ENCODE measurements around the gene SAPCD2. TPM values are rescaled to one million over a fixed set of nuclear protein-coding genes. Genes with fewer than 3 reads are reported as not detected.
A peak's percentile ranks its signal among the peaks of the same experiment; 100 is the strongest.
"Not testable (repeated sequence)": the region's sequence is repeated elsewhere in the genome, so short reads cannot be mapped to it uniquely, and the experiment has no call there.

SAPCD2 gene
- total RNA-seq, 2 experiments from 2014 or later: 15.2 to 15.4 TPM

GRCh38 chr9:137042751-137043727 lies 27.3 kb downstream of the SAPCD2 start:
- Mint-ChIP-seq H3K9me3 (no peaks in the 10 kb centered on the region), H3K4me1 (peaks cover 5% of the 10 kb centered on the region), H3K27me3 (peaks cover 29% of the 10 kb centered on the region), H3K4me3 (no peak overlapping the region), H3K36me3 (no peaks in the 10 kb centered on the region), H3K27ac (no peak overlapping the region)
- DNase-seq: no peak

GRCh38 chr9:137041124-137041523 lies 29.2 kb downstream of the SAPCD2 start:
- H3K36me3 Mint-ChIP-seq: no peaks in the 10 kb centered on the region
- H3K4me3 Mint-ChIP-seq: no peak overlapping the region

DNA sequence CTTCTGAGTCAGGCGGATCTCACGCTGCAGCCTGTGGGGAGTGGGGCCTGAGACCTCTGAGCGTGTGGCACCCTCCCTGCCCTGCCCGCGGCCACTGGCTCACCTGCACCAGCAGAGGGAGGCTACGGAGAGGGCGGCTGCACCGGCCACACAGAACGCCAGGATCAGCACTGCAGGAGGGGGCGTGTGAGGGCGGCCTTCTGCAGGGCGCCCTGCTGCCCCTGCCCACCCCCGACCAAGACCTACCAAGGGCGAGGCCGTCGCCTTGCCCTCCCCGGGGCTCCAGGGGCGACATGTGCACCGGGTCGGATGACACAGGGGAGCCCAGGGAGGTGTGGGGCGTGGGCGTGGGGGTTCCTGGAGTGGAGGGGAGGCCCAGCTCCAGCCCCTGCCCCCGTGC lies 29.8 kb downstream of the SAPCD2 start:
- no peak for DNase-seq
- Mint-ChIP-seq H3K9me3 (no peaks in the 10 kb centered on the region), H3K27ac (no peak overlapping the region), H3K4me3 (no peak overlapping the region), H3K36me3 (no peaks in the 10 kb centered on the region), H3K4me1 (peaks cover 5% of the 10 kb centered on the region), H3K27me3 (peaks cover 10% of the 10 kb centered on the region)

More at GRCh38 chr9:137041124-137041523, 29.2 kb downstream of the SAPCD2 start:
- Mint-ChIP-seq H3K4me1 (peaks cover 5% of the 10 kb centered on the region), H3K27me3 (peaks cover 10% of the 10 kb centered on the region), H3K9me3 (no peaks in the 10 kb centered on the region), H3K27ac (no peak overlapping the region)
- DNase-seq: no peak

DNA sequence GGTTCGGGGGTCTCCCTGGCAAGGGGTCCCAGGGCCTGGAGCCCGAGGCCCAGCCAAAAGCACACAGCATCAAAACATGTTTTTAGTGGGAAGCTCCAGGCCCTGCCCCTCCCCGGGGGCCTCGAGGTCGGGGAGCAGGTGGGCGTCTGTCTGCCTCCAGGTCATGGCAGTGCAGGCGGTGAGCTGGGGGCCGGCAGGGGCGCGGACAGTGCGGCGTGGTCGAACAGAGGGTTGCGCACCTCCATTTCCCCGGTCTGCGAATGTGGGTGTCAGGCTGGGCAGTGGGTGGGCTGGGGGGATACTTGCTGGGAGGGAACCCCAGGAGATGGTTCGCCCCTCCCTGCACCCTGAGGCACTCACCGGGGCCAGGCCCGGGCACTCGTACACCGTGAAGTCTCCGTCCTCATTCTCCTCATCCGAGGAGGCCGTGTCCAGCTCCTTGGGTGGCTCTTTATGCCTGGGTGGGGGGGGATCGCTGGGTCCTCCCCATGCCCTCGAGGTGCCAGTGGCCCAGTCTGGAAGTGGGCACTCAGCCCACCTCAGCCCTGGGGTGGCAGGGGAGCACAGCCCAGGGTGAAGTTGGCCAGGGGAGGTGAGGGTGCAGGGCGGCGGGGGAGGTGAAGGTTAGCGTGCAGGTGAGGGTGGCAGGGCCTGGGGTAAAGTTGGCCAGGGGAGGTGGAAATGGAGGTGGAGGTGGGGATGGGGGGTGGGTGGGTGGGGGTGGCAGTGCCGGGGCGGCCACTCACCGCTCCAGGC lies 30.6 kb downstream of the SAPCD2 start:
- DNase-seq: no peak
- Mint-ChIP-seq H3K27me3 (peaks cover 4% of the 10 kb centered on the region), H3K4me3 (no peak overlapping the region), H3K4me1 (peaks cover 5% of the 10 kb centered on the region), H3K36me3 (no peaks in the 10 kb centered on the region), H3K9me3 (no peaks in the 10 kb centered on the region), H3K27ac (no peak overlapping the region)

GRCh38 chr9:137038916-137039315 lies 31.4 kb downstream of the SAPCD2 start:
- H3K36me3 Mint-ChIP-seq: no peaks in the 10 kb centered on the region
- H3K9me3 Mint-ChIP-seq: no peaks in the 10 kb centered on the region
- H3K4me3 Mint-ChIP-seq: no peak overlapping the region
- no peak overlapping the region for H3K27ac Mint-ChIP-seq
- peaks cover 8% of the 10 kb centered on the region for H3K4me1 Mint-ChIP-seq
- no peak for DNase-seq
- no peaks in the 10 kb centered on the region for H3K27me3 Mint-ChIP-seq

DNA sequence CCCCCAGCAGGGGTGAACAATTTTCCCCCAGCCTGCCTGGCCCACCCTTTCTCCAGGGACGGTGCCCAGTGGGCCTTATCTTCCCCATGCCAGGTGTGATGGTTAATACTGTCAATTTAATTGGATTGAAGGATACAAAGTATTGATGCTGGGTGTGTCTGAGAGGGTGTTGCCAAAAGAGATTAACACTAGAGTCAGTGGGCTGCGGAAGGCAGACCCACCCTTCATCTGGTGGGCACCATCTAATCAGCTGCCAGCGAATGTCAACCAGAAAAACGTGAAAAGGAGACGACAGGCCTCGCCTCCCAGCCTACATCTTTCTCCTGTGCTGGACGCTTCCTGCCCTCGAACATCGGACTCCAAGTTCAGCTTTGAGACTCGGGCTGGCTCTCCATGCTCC lies 32.9 kb downstream of the SAPCD2 start:
- H3K4me3 Mint-ChIP-seq: no peak overlapping the region
- H3K9me3 Mint-ChIP-seq: no peaks in the 10 kb centered on the region
- no peak overlapping the region for H3K27ac Mint-ChIP-seq
- DNase-seq: no peak
- peaks cover 11% of the 10 kb centered on the region for H3K4me1 Mint-ChIP-seq
- no peaks in the 10 kb centered on the region for H3K27me3 Mint-ChIP-seq
- H3K36me3 Mint-ChIP-seq: no peaks in the 10 kb centered on the region

GRCh38 chr9:137037035-137037434 lies 33.3 kb downstream of the SAPCD2 start:
- H3K36me3 Mint-ChIP-seq: no peaks in the 10 kb centered on the region
- no peaks in the 10 kb centered on the region for H3K9me3 Mint-ChIP-seq
- H3K4me3 Mint-ChIP-seq: no peak overlapping the region
- H3K27ac Mint-ChIP-seq: no peak overlapping the region
- peaks cover 12% of the 10 kb centered on the region for H3K4me1 Mint-ChIP-seq
- no peaks in the 10 kb centered on the region for H3K27me3 Mint-ChIP-seq
- DNase-seq: no peak

DNA sequence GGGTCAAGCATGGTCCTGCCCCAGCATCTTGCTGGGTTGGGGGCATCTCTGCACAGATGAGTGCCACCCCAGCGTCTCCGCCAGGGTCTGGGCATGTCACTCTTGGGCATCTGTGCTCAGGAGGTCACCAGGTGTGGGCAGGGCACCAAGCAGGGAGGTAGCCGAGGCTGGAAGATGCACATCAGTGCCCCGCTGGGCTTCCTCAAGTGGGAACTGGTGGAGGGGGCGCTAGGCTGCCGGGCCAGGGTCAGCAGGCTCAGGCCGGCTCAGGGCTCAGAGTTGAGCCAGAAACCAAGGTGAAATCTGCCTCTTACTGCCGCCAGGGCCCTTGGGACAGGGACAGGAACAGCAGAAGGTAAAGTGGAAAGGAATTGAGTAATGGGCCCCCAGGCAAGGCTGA lies 34.4 kb downstream of the SAPCD2 start:
- Mint-ChIP-seq H3K4me1 (peaks cover 16% of the 10 kb centered on the region), H3K27ac (no peak overlapping the region)

DNA sequence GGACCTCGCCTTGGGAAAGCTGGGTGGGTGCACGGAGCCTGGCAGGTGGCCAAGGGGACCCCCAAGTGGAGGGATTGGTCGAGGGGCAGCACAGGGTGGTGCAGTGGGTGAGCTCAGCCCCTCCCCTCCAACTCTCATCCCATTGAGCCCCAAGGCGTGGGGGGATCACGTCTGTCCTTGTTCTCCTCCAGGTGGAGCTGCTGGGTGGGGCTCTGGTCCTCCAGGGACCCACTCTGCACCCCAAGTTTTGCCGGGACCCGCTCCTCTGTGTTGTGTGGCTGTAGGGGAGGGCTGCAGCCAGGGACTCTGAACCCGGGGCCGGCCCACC lies 34.9 kb downstream of the SAPCD2 start:
- DNase-seq: no peak
- Mint-ChIP-seq H3K27me3 (no peaks in the 10 kb centered on the region), H3K4me1 (peaks cover 21% of the 10 kb centered on the region), H3K27ac (no peak overlapping the region), H3K4me3 (no peak overlapping the region), H3K36me3 (no peaks in the 10 kb centered on the region), H3K9me3 (no peaks in the 10 kb centered on the region)

More for the DNA sequence above, 34.4 kb downstream of the SAPCD2 start:
- no peak for DNase-seq
- H3K36me3 Mint-ChIP-seq: no peaks in the 10 kb centered on the region
- H3K9me3 Mint-ChIP-seq: no peaks in the 10 kb centered on the region
- no peaks in the 10 kb centered on the region for H3K27me3 Mint-ChIP-seq
- no peak overlapping the region for H3K4me3 Mint-ChIP-seq

GRCh38 chr9:137034709-137035506 lies 35.4 kb downstream of the SAPCD2 start:
- H3K4me3 Mint-ChIP-seq: peak overlapping the region; percentile 52
- DNase-seq: peak; percentile 88
- H3K27me3 Mint-ChIP-seq: no peaks in the 10 kb centered on the region
- H3K27ac Mint-ChIP-seq: peak overlapping the region; percentile 46
- H3K36me3 Mint-ChIP-seq: no peaks in the 10 kb centered on the region
- no peaks in the 10 kb centered on the region for H3K9me3 Mint-ChIP-seq
- H3K4me1 Mint-ChIP-seq: peaks cover 25% of the 10 kb centered on the region

DNA sequence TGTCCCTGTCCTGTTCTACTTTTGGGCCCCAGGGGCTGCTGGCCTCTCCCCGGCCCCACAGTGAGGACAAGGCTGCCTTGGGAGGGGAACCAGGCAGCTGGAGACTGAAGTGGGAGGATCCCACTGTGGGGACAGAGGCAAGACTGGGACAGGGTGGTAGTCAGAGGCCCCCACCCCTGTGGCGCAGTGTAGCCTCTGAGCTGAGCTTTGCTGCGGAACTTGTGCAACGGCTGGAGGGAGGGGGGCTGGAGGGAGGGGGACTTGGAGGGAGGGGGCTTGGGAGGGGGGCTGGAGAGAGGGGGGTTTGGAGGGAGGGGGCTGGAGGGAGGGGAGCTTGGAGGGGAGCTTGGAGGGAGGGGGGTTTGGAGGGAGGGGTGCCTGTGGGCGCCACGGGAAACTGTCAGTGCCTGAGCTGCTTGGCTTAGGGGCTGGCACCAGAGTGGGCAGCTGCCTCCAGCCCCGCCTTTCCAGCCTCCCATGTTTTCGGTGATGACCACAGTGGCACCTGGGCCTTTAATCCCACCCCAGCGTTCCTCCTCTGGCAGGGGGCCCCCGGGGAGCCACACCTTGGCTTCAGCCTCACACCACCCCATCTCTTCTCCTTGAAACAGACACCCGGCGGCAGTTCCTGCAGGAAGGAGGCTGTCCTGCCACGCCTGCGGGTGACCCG lies 36.2 kb downstream of the SAPCD2 start:
- H3K27me3 Mint-ChIP-seq: no peaks in the 10 kb centered on the region

GRCh38 chr9:137033481-137033880 lies 36.9 kb downstream of the SAPCD2 start:
- peaks cover 35% of the 10 kb centered on the region for H3K4me1 Mint-ChIP-seq
- H3K27me3 Mint-ChIP-seq, H3K36me3 Mint-ChIP-seq, H3K9me3 Mint-ChIP-seq, H3K27ac Mint-ChIP-seq, H3K4me3 Mint-ChIP-seq, DNase-seq: not testable (repeated sequence)

More for the DNA sequence above, 36.2 kb downstream of the SAPCD2 start:
- Mint-ChIP-seq H3K4me1 (peaks cover 31% of the 10 kb centered on the region), H3K27ac (peak overlapping the region; percentile 46), H3K36me3 (no peaks in the 10 kb centered on the region), H3K4me3 (peak overlapping the region; percentile 52), H3K9me3 (no peaks in the 10 kb centered on the region)
- DNase-seq: no peak

DNA sequence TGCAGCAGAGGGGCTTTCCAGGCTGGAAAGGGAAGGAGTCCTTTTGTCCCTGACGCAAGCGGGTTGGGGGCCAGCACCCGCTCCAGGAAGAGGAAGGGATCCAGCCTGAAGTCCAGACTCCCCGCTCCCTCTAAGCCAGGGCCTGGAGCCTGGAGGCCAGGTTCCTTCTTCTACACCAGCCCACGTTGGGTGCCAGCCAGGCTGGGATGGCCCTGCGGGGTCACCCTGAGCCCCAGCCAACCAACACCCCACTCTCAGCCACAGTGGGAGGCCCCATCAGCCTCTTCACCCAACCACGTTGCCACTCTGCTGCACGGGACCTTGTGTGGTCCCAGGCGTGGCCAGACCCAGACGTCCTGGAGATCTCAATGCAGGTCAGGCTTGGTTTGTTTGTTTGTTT lies 37.5 kb downstream of the SAPCD2 start:
- Mint-ChIP-seq H3K4me1 (peaks cover 35% of the 10 kb centered on the region), H3K36me3 (no peaks in the 10 kb centered on the region), H3K27ac (no peak overlapping the region), H3K9me3 (no peaks in the 10 kb centered on the region), H3K4me3 (no peak overlapping the region), H3K27me3 (no peaks in the 10 kb centered on the region)
- DNase-seq: no peak

GRCh38 chr9:137031904-137032640 lies 38.3 kb downstream of the SAPCD2 start, which contains the start of gene FUT7:
TSS of gene FUT7 (minus strand) at chr9:137032088. CDS start at chr9:137031991, 97 bp downstream.
- Mint-ChIP-seq H3K36me3 (no peaks in the 10 kb centered on the region), H3K27ac (no peak within 1 kb of the TSS), H3K9me3 (no peaks in the 10 kb centered on the region), H3K4me3 (no peak within 1 kb of the TSS), H3K27me3 (no peaks in the 10 kb centered on the region), H3K4me1 (peaks cover 37% of the 10 kb centered on the region)
- DNase-seq: no peak
